ENCODE measurements around the gene NCAN. TPM values are rescaled to one million over a fixed set of nuclear protein-coding genes. Genes with fewer than 3 reads are reported as not detected.
A peak's percentile ranks its signal among the peaks of the same experiment; 100 is the strongest.

NCAN gene
- total and polyA plus RNA-seq, 4 donors, result 0.06 TPM; not detected in 3

GRCh38 chr19:19292607-19293006, 80.8 kb downstream of the NCAN start:
- 98% methylated on average over 5 of the region's 5 CpGs for WGBS
- Histone ChIP-seq H3K36me3 (ENCODE audit: control insufficient read depth in 4 of 4, insufficient read depth in 3 of 4, low read depth in 1 of 4, low read length in 3 of 4) (peaks cover 2 to 15% (median 6%) of the 10 kb centered on the region in 4 donors), H3K9me3 (ENCODE audit: control insufficient read depth in 4 of 4, low read length in 3 of 4) (no peaks in the 10 kb centered on the region), H3K4me1 (ENCODE audit: control insufficient read depth in 4 of 4, insufficient read depth in 4 of 4, low read length in 3 of 4) (peaks cover 8 to 15% (median 11%) of the 10 kb centered on the region in 4 donors), H3K4me3 (ENCODE audit: low read depth in 1 of 3, low read length in 3 of 3) (no peak overlapping the region), H3K27me3 (ENCODE audit: control insufficient read depth in 4 of 4, insufficient read depth in 4 of 4, low read length in 3 of 4) (no peaks in the 10 kb centered on the region), H3K9ac (ENCODE audit: low read depth in 1 of 2, low read length in 2 of 2) (no peak overlapping the region), H3K27ac (ENCODE audit: low read depth in 1 of 2, low read length in 2 of 2) (no peak overlapping the region)
- TF ChIP-seq REST (IDR thresholded peaks at IDR 0.05), result no peak
- no peak for TF ChIP-seq NR2F2 (IDR thresholded peaks at IDR 0.05)
- TF ChIP-seq SP1 (IDR thresholded peaks at IDR 0.05), result no peak
- no peak for TF ChIP-seq FOXA1 (IDR thresholded peaks at IDR 0.05)
- no peak for TF ChIP-seq MAX (IDR thresholded peaks at IDR 0.05)
- no peak for TF ChIP-seq RAD21 (IDR thresholded peaks at IDR 0.05)
- TF ChIP-seq CTCF (IDR thresholded peaks at IDR 0.05; ENCODE audit: low read depth, low read length, missing input control), result no peak
- TF ChIP-seq HNF4G (IDR thresholded peaks at IDR 0.05), result no peak
- no peak for TF ChIP-seq YY1 (IDR thresholded peaks at IDR 0.05)
- no peak for TF ChIP-seq JUND (IDR thresholded peaks at IDR 0.05)
- no peak for DNase-seq (ENCODE audit: low spot score)

GRCh38 chr19:19294914-19295313, 83.2 kb downstream of the NCAN start:
- WGBS, result 54% methylated on average over 4 of the region's 4 CpGs
- Histone ChIP-seq H3K36me3 (ENCODE audit: control insufficient read depth in 4 of 4, insufficient read depth in 3 of 4, low read depth in 1 of 4, low read length in 3 of 4) (peaks cover 2 to 12% (median 5%) of the 10 kb centered on the region in 4 donors), H3K27me3 (ENCODE audit: control insufficient read depth in 4 of 4, insufficient read depth in 4 of 4, low read length in 3 of 4) (no peaks in the 10 kb centered on the region), H3K4me1 (ENCODE audit: control insufficient read depth in 4 of 4, insufficient read depth in 4 of 4, low read length in 3 of 4) (peaks cover 8 to 19% (median 15%) of the 10 kb centered on the region in 4 donors), H3K9me3 (ENCODE audit: control insufficient read depth in 4 of 4, low read length in 3 of 4) (no peaks in the 10 kb centered on the region), H3K4me3 (ENCODE audit: low read depth in 1 of 3, low read length in 3 of 3) (no peak overlapping the region), H3K9ac (ENCODE audit: low read depth in 1 of 2, low read length in 2 of 2) (no peak overlapping the region), H3K27ac (ENCODE audit: low read depth in 1 of 2, low read length in 2 of 2) (peak overlapping the region in 1 of 2 donors; percentile 3)
- no peak for DNase-seq (ENCODE audit: low spot score)
- TF ChIP-seq TAF1 (conservative IDR thresholded peaks at IDR 0.05) (no peak), JUND (IDR thresholded peaks at IDR 0.05) (no peak), HNF4G (IDR thresholded peaks at IDR 0.05) (no peak), RAD21 (IDR thresholded peaks at IDR 0.05) (peak in 1 of 2 donors; percentile 20), YY1 (IDR thresholded peaks at IDR 0.05) (no peak), MAX (IDR thresholded peaks at IDR 0.05) (no peak), REST (IDR thresholded peaks at IDR 0.05) (no peak), GABPA (IDR thresholded peaks at IDR 0.05 in 1 of 2, conservative IDR thresholded peaks at IDR 0.05 in 1 of 2) (no peak), EGR1 (IDR thresholded peaks at IDR 0.05; ENCODE audit: low read depth in 2 of 2) (no peak), NR2F2 (IDR thresholded peaks at IDR 0.05) (no peak), ZBTB33 (IDR thresholded peaks at IDR 0.05) (no peak), FOXA2 (IDR thresholded peaks at IDR 0.05) (no peak), SP1 (IDR thresholded peaks at IDR 0.05) (peak; percentile 42), HNF4A (conservative IDR thresholded peaks at IDR 0.05) (peak; percentile 41 to 51), ATF3 (IDR thresholded peaks at IDR 0.05) (no peak), CTCF (IDR thresholded peaks at IDR 0.05; ENCODE audit: low read depth, low read length, missing input control) (no peak), FOXA1 (IDR thresholded peaks at IDR 0.05) (no peak)

All from liver (tissue), 9 donors.